Brain microvascular endothelial cell (primary cell): ENCODE measurements around the gene CROT.

Experiments used
- DNase-seq: peaks from one replicate; pipeline ENCODE4 v3.0.0-alpha.2; 2020
- H3K27ac ChIP-seq: fragments of 250-450 bp; sonication (Bioruptor Pico); 2 replicates; pipeline ENCODE4 v1.5.1; 2020; ENCODE audit warnings: mild to moderate bottlenecking, moderate library complexity
- H3K27me3 ChIP-seq: fragments of 250-450 bp; sonication (Bioruptor Pico); replicated peaks from 2 replicates; pipeline ENCODE4 v1.5.1; 2020; ENCODE audit warnings: mild to moderate bottlenecking
- H3K36me3 ChIP-seq: fragments of 250-450 bp; sonication (Bioruptor Pico); replicated peaks from 2 replicates; pipeline ENCODE4 v1.5.1; 2020; ENCODE audit warnings: mild to moderate bottlenecking
- H3K4me3 ChIP-seq: 2 replicates; pipeline ENCODE4 v1.5.1; 2011; ENCODE audit warnings: low read depth, mild to moderate bottlenecking, control low read depth, low read length, moderate library complexity
- CTCF ChIP-seq: IDR thresholded peaks from 2 replicates; pipeline ENCODE4 v1.5.1; 2011; ENCODE audit warnings: low read depth, mild to moderate bottlenecking, moderate library complexity, low read length, control low read depth, inconsistent platforms; ENCODE audit errors: missing control alignments
- in situ Hi-C: cut with HindIII; loops from 2 replicates; pipeline ENCODE4 v1.10.0; 2017; ENCODE audit warnings: low sequenced_read_pairs, low pct_ligation_motif_present

CROT gene

GRCh38 chr7:87328281-87328680 lies 17.2 kb upstream of the CROT start:
- H3K36me3 ChIP-seq: no peaks in the 10 kb centered on the region
- no peak for DNase-seq
- no peak overlapping the region for H3K27ac ChIP-seq
- TF ChIP-seq CTCF: no peak
- in situ Hi-C loops: no loop called here
- H3K4me3 ChIP-seq: no peak overlapping the region
- no peaks in the 10 kb centered on the region for H3K27me3 ChIP-seq

GRCh38 chr7:87330316-87330715 lies 15.1 kb upstream of the CROT start:
- in situ Hi-C loops: no loop called here
- Histone ChIP-seq H3K27ac (no peak overlapping the region), H3K27me3 (no peaks in the 10 kb centered on the region), H3K36me3 (no peaks in the 10 kb centered on the region), H3K4me3 (no peak overlapping the region)
- DNase-seq: no peak
- no peak for TF ChIP-seq CTCF

GRCh38 chr7:87330942-87331341 lies 14.5 kb upstream of the CROT start:
- Histone ChIP-seq H3K27me3 (no peaks in the 10 kb centered on the region), H3K4me3 (no peak overlapping the region), H3K27ac (no peak overlapping the region), H3K36me3 (no peaks in the 10 kb centered on the region)
- in situ Hi-C loops: no loop called here
- no peak for TF ChIP-seq CTCF
- DNase-seq: no peak

GRCh38 chr7:87331687-87332252 lies 13.7 kb upstream of the CROT start:
- no peak overlapping the region for H3K4me3 ChIP-seq
- TF ChIP-seq CTCF: no peak
- no peak overlapping the region for H3K27ac ChIP-seq
- in situ Hi-C loops: no loop called here
- H3K27me3 ChIP-seq: no peaks in the 10 kb centered on the region
- H3K36me3 ChIP-seq: no peaks in the 10 kb centered on the region
- no peak for DNase-seq

GRCh38 chr7:87332321-87332720 lies 13.1 kb upstream of the CROT start:
- in situ Hi-C loops: no loop called here
- Histone ChIP-seq H3K27ac (no peak overlapping the region), H3K4me3 (no peak overlapping the region), H3K36me3 (no peaks in the 10 kb centered on the region), H3K27me3 (no peaks in the 10 kb centered on the region)
- no peak for DNase-seq
- no peak for TF ChIP-seq CTCF

- no peaks in the 10 kb centered on the region for H3K36me3 ChIP-seq
- TF ChIP-seq CTCF: no peak
- H3K27me3 ChIP-seq: no peaks in the 10 kb centered on the region
- in situ Hi-C loops: no loop called here
- H3K27ac ChIP-seq: no peak overlapping the region
- DNase-seq: no peak
- no peak overlapping the region for H3K4me3 ChIP-seq
These were observed 9.3 kb upstream of the CROT start for GRCh38 chr7:87336136-87336535.
